IMR-90 (cell line): ENCODE results near the gene SGMS1. TPM values are rescaled to one million over a fixed set of nuclear protein-coding genes. Genes with fewer than 3 reads are reported as not detected.
"Not testable (repeated sequence)": the region's sequence is repeated elsewhere in the genome, so short reads cannot be mapped to it uniquely, and the experiment has no call there.

Experiments
- ATAC-seq: fragments of 200-7000 bp; cut with Tn5 transposase; 2 replicates; pipeline ENCODE4 v1.9.1; 2020; ENCODE audit warnings: low read depth, mild to moderate bottlenecking, moderate library complexity
- BruUV-seq: library from RNA; stranded (reverse); fragments of 400-500 nt; replicated peaks from 2 replicates; lab custom pipeline; 2021; lab: Mats Ljungman, UMichigan
- CTCF ChIA-PET: fragments of 300-600 bp; formaldehyde crosslinking; extraction: SDS; loops from one replicate; lab custom pipeline; 2021; ENCODE audit warnings: antibody characterized with exemption; lab: Yijun Ruan, JAX
- POLR2A ChIA-PET: fragments of 300-600 bp; sonication (Branson Sonifier 250); formaldehyde crosslinking; loops from one replicate; lab custom pipeline; 2022; ENCODE audit warnings: antibody characterized with exemption; ENCODE audit not compliant: unreplicated experiment; lab: Charles Lee
- DNase-seq: peaks from one replicate; pipeline ENCODE4 v3.0.0; 2013
- H2AFZ ChIP-seq: replicated peaks from 2 replicates; pipeline ENCODE3; 2013; ENCODE audit warnings: low read length, mild to moderate bottlenecking; ENCODE audit not compliant: poor library complexity
- H2AK5ac ChIP-seq: 2 replicates; pipeline ENCODE4 v1.6.1; 2013; ENCODE audit warnings: low read depth, low read length, inconsistent platforms
- H2AK9ac ChIP-seq: replicated peaks from 2 replicates; pipeline ENCODE3; 2013; ENCODE audit warnings: mild to moderate bottlenecking, low read depth, low read length, moderate library complexity; ENCODE audit not compliant: poor library complexity
- H2BK120ac ChIP-seq: 2 replicates; pipeline ENCODE4 v1.6.1; 2013; ENCODE audit warnings: low read depth, low read length, inconsistent platforms
- H2BK15ac ChIP-seq: 3 replicates; pipeline ENCODE4 v1.6.1; 2013; ENCODE audit warnings: low read depth, low read length, inconsistent platforms
- H2BK20ac ChIP-seq: 2 replicates; pipeline ENCODE4 v1.6.1; 2013; ENCODE audit warnings: low read depth, mild to moderate bottlenecking, inconsistent platforms, low read length, moderate library complexity
- H2BK5ac ChIP-seq: 2 replicates; pipeline ENCODE4 v1.6.1; 2013; ENCODE audit warnings: mild to moderate bottlenecking, low read depth, low read length, inconsistent platforms; ENCODE audit not compliant: poor library complexity, severe bottlenecking
- H3K14ac ChIP-seq: replicated peaks from 2 replicates; pipeline ENCODE4 v1.6.1; 2013; ENCODE audit warnings: low read depth, low read length, inconsistent platforms
- H3K18ac ChIP-seq: 2 replicates; pipeline ENCODE4 v1.6.1; 2013; ENCODE audit warnings: low read depth, low read length, control low read depth
- H3K23ac ChIP-seq: 2 replicates; pipeline ENCODE4 v1.6.1; 2013; ENCODE audit warnings: low read depth, low read length, inconsistent platforms
- H3K27ac ChIP-seq: 2 replicates; pipeline ENCODE4 v1.5.1; 2013; ENCODE audit warnings: mild to moderate bottlenecking, control low read depth, low read length; ENCODE audit not compliant: insufficient read depth
- H3K27me3 ChIP-seq: 2 replicates; pipeline ENCODE4 v1.6.1; 2013; ENCODE audit warnings: low read length; ENCODE audit not compliant: control insufficient read depth, insufficient read depth
- H3K36me3 ChIP-seq: 2 replicates; pipeline ENCODE4 v1.6.1; 2013; ENCODE audit warnings: low read length, mixed read lengths; ENCODE audit not compliant: control insufficient read depth, insufficient read depth
- H3K4ac ChIP-seq: 2 replicates; pipeline ENCODE4 v1.6.1; 2013; ENCODE audit warnings: low read depth, low read length, inconsistent platforms
- H3K4me1 ChIP-seq: 2 replicates; pipeline ENCODE4 v1.6.1; 2013; ENCODE audit warnings: low read length, mixed read lengths; ENCODE audit not compliant: control insufficient read depth, insufficient read depth
- H3K4me2 ChIP-seq: 2 replicates; pipeline ENCODE4 v1.6.1; 2013; ENCODE audit warnings: low read depth, mild to moderate bottlenecking, control low read depth, low read length, moderate library complexity
- H3K4me3 ChIP-seq: 2 replicates; pipeline ENCODE4 v1.5.1; 2013; ENCODE audit warnings: low read depth, mild to moderate bottlenecking, control low read depth, low read length, moderate library complexity; ENCODE audit not compliant: insufficient read depth
- H3K56ac ChIP-seq: 2 replicates; pipeline ENCODE4 v1.6.1; 2013; ENCODE audit warnings: low read length, inconsistent platforms; ENCODE audit not compliant: insufficient read depth; ENCODE audit errors: extremely low read depth
- H3K79me1 ChIP-seq, 2 experiments: 2 replicates each; pipeline ENCODE4 v1.6.1; 2013; ENCODE audit warnings: low read length in 2 of 2, inconsistent platforms in 1 of 2, low read depth in 1 of 2
- H3K9ac ChIP-seq: 2 replicates; pipeline ENCODE4 v1.6.1; 2013; ENCODE audit warnings: low read depth, low read length, control low read depth
- H3K9me1 ChIP-seq: 2 replicates; pipeline ENCODE4 v1.6.1; 2013; ENCODE audit warnings: low read length, inconsistent platforms; ENCODE audit not compliant: insufficient read depth
- H3K9me3 ChIP-seq: 2 replicates; pipeline ENCODE4 v1.6.1; 2013; ENCODE audit warnings: low read length; ENCODE audit not compliant: control insufficient read depth, insufficient read depth
- H4K20me1 ChIP-seq: 2 replicates; pipeline ENCODE4 v1.6.1; 2013; ENCODE audit warnings: low read length, inconsistent platforms; ENCODE audit not compliant: insufficient read depth
- H4K5ac ChIP-seq: 2 replicates; pipeline ENCODE4 v1.6.1; 2013; ENCODE audit warnings: mild to moderate bottlenecking, low read depth, low read length, control low read depth
- H4K8ac ChIP-seq, 2 experiments: 2 replicates each; pipeline ENCODE4 v1.6.1; 2013; ENCODE audit warnings: low read depth in 2 of 2, low read length in 2 of 2, control low read depth in 1 of 2, inconsistent platforms in 1 of 2
- H4K91ac ChIP-seq: 2 replicates; pipeline ENCODE4 v1.6.1; 2013; ENCODE audit warnings: low read depth, low read length, inconsistent platforms; ENCODE audit not compliant: insufficient read depth
- WGBS, 2 experiments: methylation state at CpG; one replicate each; pipeline versions ENCODE4 v1.1.5 to v1.1.7; 2013; ENCODE audit warnings: missing lambda C conversion rate in 2 of 2; ENCODE audit not compliant: insufficient read length in 1 of 2; ENCODE audit errors: extremely low coverage in 2 of 2; 5-methylcytosine and 5-hydroxymethylcytosine counted together
- dilution Hi-C: fragments of 300-500 bp; cut with HindIII; formaldehyde crosslinking; loops from one replicate; pipeline ENCODE4 v1.14.3; 2018; ENCODE audit warnings: low sequenced_read_pairs; ENCODE audit not compliant: unreplicated experiment
- in situ Hi-C: fragments of 300-500 bp; cut with MboI; formaldehyde crosslinking; loops from 3 replicates; pipeline ENCODE4 v1.14.3; 2019; ENCODE audit warnings: low sequenced_read_pairs, inconsistent platforms, mixed read lengths
- intact Hi-C: fragments of 100-400 bp; cut with micrococcal nuclease; formaldehyde crosslinking; loops from 2 replicates; pipeline ENCODE4 v1.10.0; 2022
- polyA plus RNA-seq, 3 experiments: library from polyadenylated mRNA; depleted of rRNA; stranded (reverse); fragments of >200 nt; gene quantifications; 2 replicates each; pipeline ENCODE4 v1.2.3, GENCODE V29; 2012; ENCODE audit warnings: low replicate concordance in 1 of 3
- total RNA-seq: library from RNA; depleted of rRNA; stranded (reverse); fragments of >200 nt; gene quantifications from 2 replicates; pipeline ENCODE4 v1.2.3, GENCODE V29; 2012

SGMS1 gene
- total and polyA plus RNA-seq, 2 of the 4 experiments (the other 2 are of a cell fraction): 9.8 to 30.8 TPM

DNA sequence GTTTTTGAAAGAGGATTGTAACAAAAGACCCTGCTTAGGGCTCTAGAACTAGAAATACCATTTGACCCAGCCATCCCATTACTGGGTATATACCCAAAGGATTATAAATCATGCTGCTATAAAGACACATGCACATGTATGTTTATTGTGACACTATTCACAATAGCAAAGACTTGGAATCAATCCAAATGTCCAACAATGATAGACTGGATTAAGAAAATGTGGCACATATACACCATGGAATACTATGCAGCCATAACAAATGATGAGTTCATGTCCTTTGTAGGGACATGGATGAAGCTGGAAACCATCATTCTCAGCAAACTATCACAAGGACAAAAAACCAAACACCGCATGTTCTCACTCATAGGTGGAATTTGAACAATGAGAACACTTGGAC lies 77.5 kb downstream of the SGMS1 start:
- H4K5ac ChIP-seq, intact Hi-C loops, H4K20me1 ChIP-seq, H3K4ac ChIP-seq, H3K56ac ChIP-seq, CTCF ChIA-PET, H3K14ac ChIP-seq, H3K4me1 ChIP-seq, H2AFZ ChIP-seq, H3K9ac ChIP-seq, H4K91ac ChIP-seq, POLR2A ChIA-PET, H3K9me3 ChIP-seq, H3K23ac ChIP-seq, BruUV-seq, DNase-seq, H4K8ac ChIP-seq, H3K36me3 ChIP-seq, H2BK15ac ChIP-seq, dilution Hi-C loops, H2BK20ac ChIP-seq, H3K9me1 ChIP-seq, H3K18ac ChIP-seq, H3K27ac ChIP-seq, ATAC-seq, H2AK9ac ChIP-seq, H3K4me3 ChIP-seq, in situ Hi-C loops, H2AK5ac ChIP-seq, H3K27me3 ChIP-seq, H3K4me2 ChIP-seq, H2BK5ac ChIP-seq, H2BK120ac ChIP-seq: not testable (repeated sequence)
- H3K79me1 ChIP-seq: peaks cover 16 to 36% of the 10 kb centered on the region in 2 experiments
- WGBS, 2 experiments: no CpG with 5 or more reads among the region's 1 CpG
